Spleen (tissue), 7 donors: Measurements from ENCODE around the gene SLC12A1.

ENCODE experiments used
- CTCF ChIP-seq, 11 experiments: fragments of 200-600 bp in 7 of 11; fragments of 450-650 bp in 4 of 11; sonication (generic) in 4 of 11; IDR thresholded peaks in 8 of 11; conservative IDR thresholded peaks in 3 of 11; 1 replicate in 7 of 11; 2 replicates in 4 of 11; pipeline versions ENCODE4 v1.4.0 to v1.8.0; 2016 to 2021; ENCODE audit warnings: antibody characterized with exemption in 11 of 11, inconsistent platforms in 4 of 11, mild to moderate bottlenecking in 1 of 11
- POLR2A ChIP-seq, 3 donors: fragments of 450-650 bp; IDR thresholded peaks; one replicate each; pipeline ENCODE4 v1.5.1; 2017; ENCODE audit warnings: antibody characterized with exemption in 3 of 3, mild to moderate bottlenecking in 1 of 3
- POLR2AphosphoS5 ChIP-seq, 3 donors: sonication (generic); formaldehyde crosslinking; IDR thresholded peaks; one replicate each; pipeline ENCODE4 v1.5.1; 2017; ENCODE audit warnings: antibody characterized with exemption in 3 of 3
- donor health status: DM: no; HTN: no; CAD: no; lungs with moderate emphysema.
- donor health status: DM: no; HTN: no; CAD: no.
- donor health status: DM: no; HTN: no; CAD: no.

DNA sequence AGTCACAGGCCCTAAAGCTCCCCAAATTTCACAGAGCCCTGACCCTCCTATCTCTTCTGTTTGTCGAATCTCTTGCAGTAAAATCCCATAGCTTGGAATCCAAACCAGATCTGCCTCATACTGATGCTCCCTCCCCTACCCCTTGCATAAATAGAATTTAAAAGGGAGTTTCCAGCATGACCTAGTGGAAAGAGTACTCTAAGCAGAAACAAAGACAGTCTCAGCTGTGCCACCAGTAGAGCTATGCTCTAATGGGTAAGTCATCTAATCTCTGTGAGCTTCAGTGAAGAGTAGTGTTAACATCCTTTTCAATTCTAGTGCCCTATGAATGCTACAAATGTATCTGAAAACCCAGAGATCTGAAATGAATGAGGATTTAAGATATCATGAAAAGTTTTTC is 4.0 kb upstream of the SLC12A1 start:
- no peak for TF ChIP-seq CTCF (IDR thresholded peaks at IDR 0.05 in 8 of 11, conservative IDR thresholded peaks at IDR 0.05 in 3 of 11)
- TF ChIP-seq POLR2AphosphoS5 (IDR thresholded peaks at IDR 0.05): no peak
- TF ChIP-seq POLR2A (IDR thresholded peaks at IDR 0.05): no peak
